OCI-LY3 (cell line): Measurements from ENCODE around the gene OR2B2.

Experiments
- H2AFZ ChIP-seq: fragments of 200-600, 300-600 bp; shearing (Covaris generic); 2 replicates; pipeline ENCODE4 v1.6.0; 2014; ENCODE audit warnings: antibody characterized with exemption, low read depth, low read length
- H3K27ac ChIP-seq: fragments of 200-600, 300-600 bp; sonication (generic); 2 replicates; pipeline ENCODE4 v1.5.1; 2014; ENCODE audit warnings: mild to moderate bottlenecking, low read length, moderate library complexity, mixed read lengths
- H3K27me3 ChIP-seq: fragments of 200-600, 300-600 bp; sonication (generic); 2 replicates; pipeline ENCODE4 v1.6.1; 2014; ENCODE audit warnings: low read depth, low read length, mixed read lengths
- H3K36me3 ChIP-seq: fragments of 200-600, 300-600 bp; sonication (generic); replicated peaks from 2 replicates; pipeline ENCODE3; 2014; ENCODE audit warnings: low read depth, low read length, mixed read lengths
- H3K4me1 ChIP-seq: fragments of 300-600, 200-600 bp; sonication (generic); 2 replicates; pipeline ENCODE4 v1.6.1; 2014; ENCODE audit warnings: low read length, mixed read lengths
- H3K4me2 ChIP-seq: fragments of 200-600, 300-600 bp; sonication (generic); 2 replicates; pipeline ENCODE4 v1.6.1; 2014; ENCODE audit warnings: low read length, mixed read lengths
- H3K4me3 ChIP-seq: fragments of 300-600, 200-600 bp; sonication (generic); 2 replicates; pipeline ENCODE4 v1.5.1; 2014; ENCODE audit warnings: antibody characterized with exemption, mild to moderate bottlenecking, low read length, moderate library complexity
- H3K79me2 ChIP-seq: fragments of 300-600, 200-600 bp; shearing (Covaris generic); 2 replicates; pipeline ENCODE4 v1.6.1; 2014; ENCODE audit warnings: mild to moderate bottlenecking, low read length, mixed read lengths
- H3K9ac ChIP-seq: fragments of 300-600, 200-600 bp; shearing (Covaris generic); 2 replicates; pipeline ENCODE4 v1.6.0; 2014; ENCODE audit warnings: mild to moderate bottlenecking, low read length, moderate library complexity
- H3K9me3 ChIP-seq: fragments of 200-600, 300-600 bp; shearing (Covaris generic); 2 replicates; pipeline ENCODE4 v1.6.1; 2014; ENCODE audit warnings: low read length, mixed read lengths; ENCODE audit not compliant: insufficient read depth
- H4K20me1 ChIP-seq: fragments of 200-600, 300-600 bp; sonication (generic); 2 replicates; pipeline ENCODE4 v1.6.1; 2016; ENCODE audit warnings: low read length, mixed read lengths; ENCODE audit not compliant: insufficient read depth
- CTCF ChIP-seq: fragments of 200-600, 300-600 bp; sonication (generic); IDR thresholded peaks from 2 replicates; pipeline ENCODE4 v1.5.1; 2014; ENCODE audit warnings: antibody characterized with exemption, low read length, low read depth
- EZH2phosphoT487 ChIP-seq: fragments of 200-600 bp; shearing (Covaris generic); IDR thresholded peaks from 2 replicates; pipeline ENCODE4 v1.6.1; 2018; ENCODE audit warnings: antibody characterized with exemption, mixed run types, low read depth

Gene OR2B2

DNA sequence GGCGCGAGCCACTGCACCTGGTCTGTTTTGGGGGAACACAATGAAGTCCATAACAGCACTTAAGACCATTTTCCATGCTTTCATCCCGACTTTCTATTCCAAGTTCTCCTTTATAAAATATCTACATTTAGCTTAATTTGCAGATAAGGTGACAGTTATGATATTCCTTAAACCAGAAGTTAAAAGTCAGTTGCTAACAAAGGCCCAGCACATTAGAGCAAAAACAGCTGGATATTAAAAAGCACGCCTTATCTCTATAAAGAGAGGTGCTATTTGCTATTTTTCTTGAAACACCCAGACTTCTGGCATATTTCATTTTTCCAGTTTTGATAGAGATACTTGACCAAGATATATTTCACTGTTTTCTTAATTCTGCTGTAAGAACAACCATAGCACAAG is 15.8 kb downstream of the OR2B2 start:
- Histone ChIP-seq H4K20me1 (no peaks in the 10 kb centered on the region), H3K4me3 (peak overlapping the region; percentile 95), H3K4me2 (peak overlapping the region; percentile 96), H3K9me3 (no peaks in the 10 kb centered on the region), H2AFZ (no peak overlapping the region), H3K27ac (peak overlapping the region; percentile 99), H3K4me1 (peaks cover 24% of the 10 kb centered on the region), H3K9ac (peak overlapping the region; percentile 98), H3K27me3 (no peaks in the 10 kb centered on the region), H3K36me3 (no peaks in the 10 kb centered on the region), H3K79me2 (peaks cover 6% of the 10 kb centered on the region; the same call in 1 of the 2 replicates)
- TF ChIP-seq CTCF (no peak), EZH2phosphoT487 (no peak)

- TF ChIP-seq EZH2phosphoT487: no peak
- peak; percentile 63 for TF ChIP-seq CTCF
- H2AFZ ChIP-seq: no peak overlapping the region
- no peaks in the 10 kb centered on the region for H4K20me1 ChIP-seq
- H3K79me2 ChIP-seq: peaks cover 6% of the 10 kb centered on the region; the same call in 1 of the 2 replicates
- H3K27ac ChIP-seq: peak overlapping the region; percentile 99
- no peaks in the 10 kb centered on the region for H3K27me3 ChIP-seq
- H3K9me3 ChIP-seq: no peaks in the 10 kb centered on the region; the same call in 1 of the 2 replicates
- peak overlapping the region; percentile 95 for H3K4me3 ChIP-seq
- H3K36me3 ChIP-seq: no peaks in the 10 kb centered on the region
- H3K4me1 ChIP-seq: peaks cover 27% of the 10 kb centered on the region
- H3K4me2 ChIP-seq: peak overlapping the region; percentile 96
- peak overlapping the region; percentile 98 for H3K9ac ChIP-seq
These were observed 17.1 kb downstream of the OR2B2 start for GRCh38 chr6:27894839-27895762.

DNA sequence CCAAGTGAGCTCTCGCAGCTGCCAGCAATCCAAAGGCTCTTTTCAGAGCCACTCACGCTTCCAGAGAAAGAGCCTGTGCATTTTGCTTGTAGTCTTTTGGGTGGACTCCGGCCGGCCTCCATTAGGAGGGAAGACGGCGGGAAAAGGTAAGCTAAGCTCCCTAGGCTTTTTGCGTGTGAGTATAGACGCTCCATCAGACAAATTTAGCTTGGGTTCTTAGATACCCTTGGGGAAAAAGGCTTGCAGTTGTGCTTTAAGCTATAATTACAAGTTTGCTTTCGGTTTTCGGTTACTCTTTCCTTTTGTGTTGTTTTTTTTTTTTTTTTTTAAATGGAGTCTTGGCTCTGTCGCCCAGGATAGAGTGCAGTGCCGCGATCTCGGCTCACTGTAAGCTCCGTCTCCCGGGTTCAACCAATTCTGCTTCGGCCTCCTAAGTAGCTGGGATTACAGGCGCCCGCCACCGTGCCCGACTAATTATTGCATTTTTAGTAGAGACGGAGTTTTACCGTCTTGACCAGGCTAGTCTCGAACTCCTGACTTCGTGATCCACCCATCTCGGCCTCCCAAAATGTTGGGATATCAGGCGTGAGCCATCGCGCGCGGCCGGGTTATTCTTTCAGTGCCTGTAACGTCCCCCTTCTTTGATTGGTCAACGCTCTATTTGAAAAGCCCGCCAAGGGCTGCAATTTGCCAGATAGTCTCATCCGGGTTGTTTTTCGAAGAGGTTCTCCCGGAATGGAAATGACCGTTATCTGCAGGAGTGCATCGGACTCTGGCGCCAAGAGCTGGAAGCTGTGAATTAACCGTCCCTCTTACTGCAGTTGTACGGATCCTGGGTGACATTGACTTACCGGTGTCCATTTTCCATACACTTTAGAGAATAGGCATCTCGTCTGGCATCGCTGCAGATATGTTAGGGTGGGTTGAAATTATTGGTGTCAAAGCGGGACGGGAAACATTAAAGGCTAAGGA is 18.1 kb downstream of the OR2B2 start:
- Histone ChIP-seq H3K27me3 (no peaks in the 10 kb centered on the region), H3K9me3 (no peaks in the 10 kb centered on the region; the same call in 1 of the 2 replicates), H3K79me2 (peaks cover 6% of the 10 kb centered on the region; the same call in 1 of the 2 replicates), H2AFZ (no peak overlapping the region), H3K4me2 (peak overlapping the region; percentile 96), H4K20me1 (no peaks in the 10 kb centered on the region), H3K9ac (peak overlapping the region; percentile 98), H3K4me1 (peaks cover 36% of the 10 kb centered on the region), H3K36me3 (no peaks in the 10 kb centered on the region), H3K27ac (peak overlapping the region; percentile 99), H3K4me3 (peak overlapping the region; percentile 95)
- TF ChIP-seq CTCF: no peak
- TF ChIP-seq EZH2phosphoT487: no peak
